Duodenal mucosa (tissue), 2 donors: ENCODE data around the gene SEC31A.
A peak's percentile ranks its signal among the peaks of the same experiment; 100 is the strongest.

Experiments used
- H3K27ac ChIP-seq: one replicate; pipeline ENCODE4 v1.7.0; 2013; ENCODE audit warnings: low read depth, low read length
- H3K27me3 ChIP-seq, 2 donors: one replicate each; pipeline ENCODE4 v1.7.0; 2013; ENCODE audit warnings: low read length in 2 of 2, control low read depth in 1 of 2; ENCODE audit not compliant: insufficient read depth in 2 of 2, control insufficient read depth in 1 of 2
- H3K36me3 ChIP-seq, 2 donors: one replicate each; pipeline ENCODE4 v1.7.0; 2013; ENCODE audit warnings: low read length in 2 of 2, control low read depth in 1 of 2; ENCODE audit not compliant: insufficient read depth in 2 of 2, control insufficient read depth in 1 of 2
- H3K4me1 ChIP-seq, 2 donors: one replicate each; pipeline ENCODE4 v1.7.0; 2013; ENCODE audit warnings: low read length in 2 of 2, control low read depth in 1 of 2; ENCODE audit not compliant: insufficient read depth in 2 of 2, control insufficient read depth in 1 of 2
- H3K4me3 ChIP-seq, 2 donors: one replicate each; pipeline ENCODE4 v1.7.0; 2013; ENCODE audit warnings: low read length in 2 of 2, low read depth in 1 of 2
- H3K9ac ChIP-seq, 2 donors: one replicate each; pipeline ENCODE4 v1.7.0; 2013; ENCODE audit warnings: low read length in 2 of 2, low read depth in 1 of 2
- H3K9me3 ChIP-seq, 2 donors: one replicate each; pipeline ENCODE4 v1.7.0; 2013; ENCODE audit warnings: low read length in 2 of 2, control low read depth in 1 of 2; ENCODE audit not compliant: control insufficient read depth in 1 of 2

Gene SEC31A

GRCh38 chr4:82798168-82799005 is 92.6 kb downstream of the SEC31A start, which contains the start of gene SCD5:
TSS of gene SCD5 (minus strand) at chr4:82798796. CDS start at chr4:82798537, 259 bp downstream.
- H3K9me3 ChIP-seq: no peaks in the 10 kb centered on the region
- no peaks in the 10 kb centered on the region for H3K36me3 ChIP-seq
- peak within 1 kb of the TSS; percentile 68 to 76 for H3K4me3 ChIP-seq
- peaks cover 14 to 15% of the 10 kb centered on the region in 2 donors for H3K4me1 ChIP-seq
- H3K9ac ChIP-seq: peak within 1 kb of the TSS; percentile 15 to 32
- H3K27me3 ChIP-seq: peaks cover 0 to 6% of the 10 kb centered on the region in 2 donors
- peak within 1 kb of the TSS; percentile 39 for H3K27ac ChIP-seq

GRCh38 chr4:82797405-82798111 is 93.4 kb downstream of the SEC31A start:
- H3K27me3 ChIP-seq: peaks cover 0 to 6% of the 10 kb centered on the region in 2 donors
- H3K9ac ChIP-seq: peak overlapping the region in 1 of 2 donors; percentile 18
- H3K9me3 ChIP-seq: no peaks in the 10 kb centered on the region
- peaks cover 14 to 15% of the 10 kb centered on the region in 2 donors for H3K4me1 ChIP-seq
- peak overlapping the region; percentile 59 to 76 for H3K4me3 ChIP-seq
- H3K27ac ChIP-seq: no peak overlapping the region
- no peaks in the 10 kb centered on the region for H3K36me3 ChIP-seq

GRCh38 chr4:82797040-82797404 is 93.9 kb downstream of the SEC31A start:
- Histone ChIP-seq H3K9me3 (no peaks in the 10 kb centered on the region), H3K4me1 (peaks cover 14 to 15% of the 10 kb centered on the region in 2 donors), H3K27me3 (peaks cover 0 to 6% of the 10 kb centered on the region in 2 donors), H3K4me3 (peak overlapping the region; percentile 59 to 76), H3K9ac (no peak overlapping the region), H3K27ac (no peak overlapping the region), H3K36me3 (no peaks in the 10 kb centered on the region)

GRCh38 chr4:82792912-82793649 is 97.9 kb downstream of the SEC31A start:
- Histone ChIP-seq H3K9ac (no peak overlapping the region), H3K27ac (no peak overlapping the region), H3K4me3 (no peak overlapping the region), H3K4me1 (peaks cover 7 to 8% of the 10 kb centered on the region in 2 donors), H3K27me3 (no peaks in the 10 kb centered on the region), H3K36me3 (no peaks in the 10 kb centered on the region), H3K9me3 (no peaks in the 10 kb centered on the region)

- Histone ChIP-seq H3K4me3 (no peak overlapping the region), H3K27me3 (no peaks in the 10 kb centered on the region), H3K9ac (no peak overlapping the region)
Observed at GRCh38 chr4:82791179-82791578, 99.8 kb downstream of the SEC31A start.

GRCh38 chr4:82790060-82790660 is 100.8 kb downstream of the SEC31A start:
- no peaks in the 10 kb centered on the region for H3K36me3 ChIP-seq
- H3K4me1 ChIP-seq: peaks cover 6 to 11% of the 10 kb centered on the region in 2 donors
- no peaks in the 10 kb centered on the region for H3K9me3 ChIP-seq
- H3K27me3 ChIP-seq: no peaks in the 10 kb centered on the region
- H3K9ac ChIP-seq: no peak overlapping the region
- H3K4me3 ChIP-seq: no peak overlapping the region
- H3K27ac ChIP-seq: no peak overlapping the region

More at GRCh38 chr4:82791179-82791578, 99.8 kb downstream of the SEC31A start:
- H3K9me3 ChIP-seq: no peaks in the 10 kb centered on the region
- no peak overlapping the region for H3K27ac ChIP-seq
- H3K36me3 ChIP-seq: no peaks in the 10 kb centered on the region
- H3K4me1 ChIP-seq: peaks cover 0 to under 1% of the 10 kb centered on the region in 2 donors

- Histone ChIP-seq H3K4me1 (peaks cover 9 to 17% of the 10 kb centered on the region in 2 donors), H3K9ac (no peak overlapping the region), H3K9me3 (no peaks in the 10 kb centered on the region), H3K36me3 (no peaks in the 10 kb centered on the region), H3K27ac (no peak overlapping the region), H3K27me3 (no peaks in the 10 kb centered on the region), H3K4me3 (no peak overlapping the region)
Observed at GRCh38 chr4:82789025-82789776, 101.8 kb downstream of the SEC31A start.

- H3K27ac ChIP-seq: no peak overlapping the region
- H3K4me1 ChIP-seq: peaks cover 9 to 17% of the 10 kb centered on the region in 2 donors
- H3K9me3 ChIP-seq: no peaks in the 10 kb centered on the region
- no peak overlapping the region for H3K9ac ChIP-seq
- H3K27me3 ChIP-seq: no peaks in the 10 kb centered on the region
- no peak overlapping the region for H3K4me3 ChIP-seq
- H3K36me3 ChIP-seq: no peaks in the 10 kb centered on the region
Observed at GRCh38 chr4:82787342-82787741, 103.6 kb downstream of the SEC31A start.

GRCh38 chr4:82786828-82787227 is 104.1 kb downstream of the SEC31A start:
- no peaks in the 10 kb centered on the region for H3K27me3 ChIP-seq
- H3K4me3 ChIP-seq: no peak overlapping the region
- H3K36me3 ChIP-seq: no peaks in the 10 kb centered on the region
- peaks cover 9 to 17% of the 10 kb centered on the region in 2 donors for H3K4me1 ChIP-seq
- no peak overlapping the region for H3K27ac ChIP-seq
- no peak overlapping the region for H3K9ac ChIP-seq
- no peaks in the 10 kb centered on the region for H3K9me3 ChIP-seq
